DOHH2 (cell line): ENCODE results near the gene ADGRG6.

Experiments
- H3F3A ChIP-seq: fragments of 200-600 bp; sonication (generic), shearing (Covaris generic); 2 replicates; pipeline ENCODE4 v1.6.0; 2016; ENCODE audit warnings: antibody characterized with exemption, mild to moderate bottlenecking; ENCODE audit not compliant: control insufficient read depth, insufficient read depth
- H3K27ac ChIP-seq: fragments of 200-600 bp; sonication (generic); 2 replicates; pipeline ENCODE4 v1.5.1; 2014; ENCODE audit warnings: low read depth, mild to moderate bottlenecking, low read length, moderate library complexity
- H3K27me3 ChIP-seq: fragments of 200-600 bp; sonication (generic); 2 replicates; pipeline ENCODE4 v1.6.1; 2014; ENCODE audit warnings: mild to moderate bottlenecking, low read length, mixed read lengths; ENCODE audit not compliant: control insufficient read depth
- H3K36me3 ChIP-seq: fragments of 200-600 bp; sonication (generic); 2 replicates; pipeline ENCODE4 v1.6.1; 2014; ENCODE audit warnings: mild to moderate bottlenecking, low read length, moderate library complexity, mixed read lengths; ENCODE audit not compliant: control insufficient read depth
- H3K4me1 ChIP-seq: fragments of 200-600 bp; sonication (generic); 2 replicates; pipeline ENCODE4 v1.6.1; 2014; ENCODE audit warnings: mild to moderate bottlenecking, low read length, mixed read lengths; ENCODE audit not compliant: control insufficient read depth
- H3K4me2 ChIP-seq: fragments of 200-600 bp; sonication (generic); 2 replicates; pipeline ENCODE4 v1.6.0; 2014; ENCODE audit warnings: mild to moderate bottlenecking, low read length, moderate library complexity
- H3K4me3 ChIP-seq: fragments of 200-600 bp; sonication (generic); 2 replicates; pipeline ENCODE4 v1.5.1; 2014; ENCODE audit warnings: mild to moderate bottlenecking, low read length, mixed read lengths
- H3K79me2 ChIP-seq: fragments of 200-600 bp; sonication (generic); 2 replicates; pipeline ENCODE4 v1.6.1; 2014; ENCODE audit warnings: mild to moderate bottlenecking, low read length, mixed read lengths; ENCODE audit not compliant: control insufficient read depth
- H3K9me2 ChIP-seq: fragments of 200-600 bp; sonication (generic); replicated peaks from 2 replicates; pipeline ENCODE4 v1.6.1; 2014; ENCODE audit warnings: mild to moderate bottlenecking, low read length, mixed read lengths; ENCODE audit not compliant: control insufficient read depth
- H3K9me3 ChIP-seq: fragments of 200-600 bp; sonication (generic); 2 replicates; pipeline ENCODE4 v1.6.1; 2014; ENCODE audit warnings: antibody characterized with exemption, low read length, mixed read lengths; ENCODE audit not compliant: control insufficient read depth, insufficient read depth
- H4K20me1 ChIP-seq: fragments of 200-600 bp; sonication (generic); 2 replicates; pipeline ENCODE4 v1.6.0; 2014; ENCODE audit warnings: low read depth, mild to moderate bottlenecking, antibody characterized with exemption, low read length, moderate library complexity; ENCODE audit not compliant: control insufficient read depth, insufficient read depth
- CTCF ChIP-seq: fragments of 200-600 bp; sonication (generic); IDR thresholded peaks from one replicate; pipeline ENCODE4 v1.5.1; 2014; ENCODE audit warnings: antibody characterized with exemption, mild to moderate bottlenecking, low read depth, low read length; ENCODE audit not compliant: poor library complexity, severe bottlenecking
- EZH2phosphoT487 ChIP-seq: fragments of 200-600 bp; sonication (generic); IDR thresholded peaks from 2 replicates; pipeline ENCODE4 v1.6.1; 2017; ENCODE audit warnings: borderline replicate concordance, mild to moderate bottlenecking, antibody characterized with exemption, low read length, moderate library complexity, mixed read lengths

ADGRG6 gene

GRCh38 chr6:142356884-142357225, 55.0 kb downstream of the ADGRG6 start:
- no peaks in the 10 kb centered on the region for H3K9me3 ChIP-seq
- H3K27me3 ChIP-seq, result no peaks in the 10 kb centered on the region
- H3K9me2 ChIP-seq, result no peaks in the 10 kb centered on the region
- H3K4me1 ChIP-seq, result no peaks in the 10 kb centered on the region
- no peak overlapping the region for H3K4me2 ChIP-seq
- no peak overlapping the region for H3K27ac ChIP-seq
- H3F3A ChIP-seq, result no peaks in the 10 kb centered on the region
- no peaks in the 10 kb centered on the region for H3K36me3 ChIP-seq
- TF ChIP-seq EZH2phosphoT487 (no peak), CTCF (no peak)
- no peaks in the 10 kb centered on the region for H4K20me1 ChIP-seq
- no peak overlapping the region for H3K4me3 ChIP-seq
- H3K79me2 ChIP-seq, result no peaks in the 10 kb centered on the region

GRCh38 chr6:142357879-142358278, 56.1 kb downstream of the ADGRG6 start:
- no peaks in the 10 kb centered on the region for H3K27me3 ChIP-seq
- no peak overlapping the region for H3K4me2 ChIP-seq
- no peaks in the 10 kb centered on the region for H3K9me3 ChIP-seq
- no peaks in the 10 kb centered on the region for H3K79me2 ChIP-seq
- TF ChIP-seq EZH2phosphoT487, result no peak
- no peak for TF ChIP-seq CTCF
- H3K27ac ChIP-seq, result no peak overlapping the region
- H4K20me1 ChIP-seq, result no peaks in the 10 kb centered on the region
- H3K9me2 ChIP-seq, result no peaks in the 10 kb centered on the region
- H3F3A ChIP-seq, result no peaks in the 10 kb centered on the region
- H3K4me1 ChIP-seq, result no peaks in the 10 kb centered on the region
- H3K4me3 ChIP-seq, result no peak overlapping the region
- H3K36me3 ChIP-seq, result no peaks in the 10 kb centered on the region

- TF ChIP-seq CTCF (no peak), EZH2phosphoT487 (no peak)
- Histone ChIP-seq H3K4me2 (no peak overlapping the region), H3K4me3 (no peak overlapping the region), H3K36me3 (no peaks in the 10 kb centered on the region), H3F3A (no peaks in the 10 kb centered on the region), H3K79me2 (no peaks in the 10 kb centered on the region), H3K9me3 (no peaks in the 10 kb centered on the region), H3K27me3 (no peaks in the 10 kb centered on the region), H4K20me1 (no peaks in the 10 kb centered on the region), H3K4me1 (no peaks in the 10 kb centered on the region), H3K9me2 (no peaks in the 10 kb centered on the region), H3K27ac (no peak overlapping the region)
Measured at GRCh38 chr6:142359271-142359960, 57.6 kb downstream of the ADGRG6 start.
